CD14-positive monocyte (primary cell): ENCODE data around the gene SDK1. TPM values are rescaled to one million over a fixed set of nuclear protein-coding genes. Genes with fewer than 3 reads are reported as not detected.

Source experiments
- DNase-seq, 3 donors: peaks; one replicate each; pipeline ENCODE4 v3.0.0-alpha.2; 2011 to 2022
- H2AFZ ChIP-seq: 2 replicates; pipeline ENCODE4 v1.6.0; 2012; ENCODE audit warnings: mild to moderate bottlenecking, low read depth, low read length, inconsistent platforms; ENCODE audit not compliant: insufficient read depth, poor library complexity, severe bottlenecking
- H3K27ac ChIP-seq, 2 donors: 1 replicate in 1 of 2; 2 replicates in 1 of 2; pipeline ENCODE4 v1.5.1; 2012 to 2013; ENCODE audit warnings: low read length in 2 of 2, control low read depth in 1 of 2, inconsistent platforms in 1 of 2, low read depth in 1 of 2, mild to moderate bottlenecking in 1 of 2
- H3K27me3 ChIP-seq, 2 donors: one replicate each; pipeline versions ENCODE4 v1.6.0 to v1.6.1; 2011 to 2013; ENCODE audit warnings: low read length in 2 of 2; ENCODE audit not compliant: control insufficient read depth in 2 of 2, insufficient read depth in 2 of 2
- H3K36me3 ChIP-seq, 2 donors: replicated peaks in 1 of 2; 1 replicate in 1 of 2; 2 replicates in 1 of 2; pipeline versions ENCODE4 v1.5.1 to v1.6.1; 2012 to 2013; ENCODE audit warnings: low read length in 2 of 2, control low read depth in 1 of 2, inconsistent platforms in 1 of 2, mild to moderate bottlenecking in 1 of 2; ENCODE audit not compliant: insufficient read depth in 2 of 2, control insufficient read depth in 1 of 2
- H3K4me1 ChIP-seq, 2 donors: 1 replicate in 1 of 2; 2 replicates in 1 of 2; pipeline versions ENCODE4 v1.5.1 to v1.6.1; 2012 to 2013; ENCODE audit warnings: low read length in 2 of 2, control low read depth in 1 of 2, inconsistent platforms in 1 of 2, mild to moderate bottlenecking in 1 of 2, moderate library complexity in 1 of 2; ENCODE audit not compliant: insufficient read depth in 2 of 2, control insufficient read depth in 1 of 2
- H3K4me2 ChIP-seq: replicated peaks from 2 replicates; pipeline ENCODE3; 2012; ENCODE audit warnings: low read length, moderate library complexity, mild to moderate bottlenecking; ENCODE audit not compliant: poor library complexity, severe bottlenecking; ENCODE audit errors: extremely low read depth
- H3K4me3 ChIP-seq, 3 experiments: fragments of 200-600 bp in 1 of 3; sonication (generic) in 1 of 3; replicated peaks in 1 of 3; 1 replicate in 2 of 3; 2 replicates in 1 of 3; pipeline ENCODE4 v1.5.1; 2011 to 2013; ENCODE audit warnings: low read length in 3 of 3, mild to moderate bottlenecking in 3 of 3, control low read depth in 2 of 3, low read depth in 2 of 3, inconsistent platforms in 1 of 3, moderate library complexity in 1 of 3
- H3K79me2 ChIP-seq: 2 replicates; pipeline ENCODE4 v1.6.0; 2012; ENCODE audit warnings: mild to moderate bottlenecking, control low read depth, inconsistent platforms, low read length, moderate library complexity; ENCODE audit not compliant: insufficient read depth
- H3K9ac ChIP-seq: 2 replicates; pipeline ENCODE4 v1.6.0; 2017; ENCODE audit warnings: low read length, mild to moderate bottlenecking; ENCODE audit not compliant: insufficient read depth, poor library complexity, severe bottlenecking
- H3K9me3 ChIP-seq, 2 donors: replicated peaks in 1 of 2; 1 replicate in 1 of 2; 2 replicates in 1 of 2; pipeline versions ENCODE4 v1.5.1 to v1.6.1; 2012 to 2013; ENCODE audit warnings: low read length in 2 of 2, control low read depth in 1 of 2; ENCODE audit not compliant: control insufficient read depth in 1 of 2, insufficient read depth in 1 of 2
- H4K20me1 ChIP-seq: 2 replicates; pipeline ENCODE4 v1.6.0; 2012; ENCODE audit warnings: mild to moderate bottlenecking, low read length, control low read depth, moderate library complexity; ENCODE audit not compliant: insufficient read depth
- H3K27ac Mint-ChIP-seq, 7 donors: one replicate each; pipeline ENCODE4 v1.8.0; 2020; ENCODE audit warnings: mild to moderate bottlenecking in 7 of 7, mixed read lengths in 7 of 7, moderate library complexity in 6 of 7, inconsistent platforms in 2 of 7
- H3K27me3 Mint-ChIP-seq, 3 donors: one replicate each; pipeline ENCODE4 v1.8.0; 2021 to 2022; ENCODE audit warnings: low read depth in 3 of 3, mild to moderate bottlenecking in 3 of 3, mixed read lengths in 3 of 3, moderate library complexity in 3 of 3, inconsistent platforms in 1 of 3
- H3K36me3 Mint-ChIP-seq, 2 donors: one replicate each; pipeline ENCODE4 v1.8.0; 2020; ENCODE audit warnings: mixed read lengths in 2 of 2, inconsistent platforms in 1 of 2, mild to moderate bottlenecking in 1 of 2
- H3K4me1 Mint-ChIP-seq: one replicate; pipeline ENCODE4 v1.8.0; 2020; ENCODE audit warnings: mild to moderate bottlenecking, mixed read lengths
- H3K4me3 Mint-ChIP-seq, 2 donors: one replicate each; pipeline ENCODE4 v1.8.0; 2020; ENCODE audit warnings: mild to moderate bottlenecking in 2 of 2, mixed read lengths in 2 of 2, moderate library complexity in 1 of 2
- H3K9me3 Mint-ChIP-seq, 7 donors: one replicate each; pipeline ENCODE4 v1.8.0; 2020 to 2022; ENCODE audit warnings: mixed read lengths in 7 of 7, mild to moderate bottlenecking in 6 of 7, moderate library complexity in 6 of 7, inconsistent platforms in 2 of 7
- WGBS: methylation state at CpG from one replicate; pipeline ENCODE4 v1.1.5; 2013; ENCODE audit warnings: missing lambda C conversion rate; ENCODE audit not compliant: insufficient coverage; 5-methylcytosine and 5-hydroxymethylcytosine counted together
- intact Hi-C, 2 donors: fragments of 100-400 bp; cut with micrococcal nuclease; formaldehyde crosslinking; loops; one replicate each; pipeline versions ENCODE4 v1.15.0 to v1.15.1; 2023
- polyA minus RNA-seq: library from RNA; depleted of rRNA, polyadenylated mRNA; stranded (reverse); fragments of >200 nt; gene quantifications from 2 replicates; pipeline ENCODE4 v1.2.3, GENCODE V29; 2012
- polyA plus RNA-seq, 3 donors: library from polyadenylated mRNA; depleted of rRNA in 1 of 3; unstranded in 2 of 3; stranded (reverse) in 1 of 3; fragments of 300-500 nt in 2 of 3; fragments of >200 nt in 1 of 3; fragmentation: Illumina TruSeq in 2 of 3; gene quantifications; 1 replicate in 2 of 3; 2 replicates in 1 of 3; pipeline ENCODE4 v1.2.3, GENCODE V29; 2012 to 2021
- total RNA-seq, 12 experiments: library from RNA in 1 of 12; stranded (reverse) in 1 of 12; fragments of 120-200 nt in 1 of 12; gene quantifications; one replicate each; pipeline ENCODE4 v1.2.4 and lab custom pipeline; 2013 to 2026; ENCODE audit warnings: mixed read lengths in 6 of 12, inconsistent platforms in 1 of 12
- TF ChIP-seq, protein P1 (sequence below): fragments of 200-600 bp; IDR thresholded peaks from one replicate; pipeline ENCODE4 v1.8.0; 2022; ENCODE audit warnings: antibody characterized with exemption, mild to moderate bottlenecking

Gene SDK1, protein sequence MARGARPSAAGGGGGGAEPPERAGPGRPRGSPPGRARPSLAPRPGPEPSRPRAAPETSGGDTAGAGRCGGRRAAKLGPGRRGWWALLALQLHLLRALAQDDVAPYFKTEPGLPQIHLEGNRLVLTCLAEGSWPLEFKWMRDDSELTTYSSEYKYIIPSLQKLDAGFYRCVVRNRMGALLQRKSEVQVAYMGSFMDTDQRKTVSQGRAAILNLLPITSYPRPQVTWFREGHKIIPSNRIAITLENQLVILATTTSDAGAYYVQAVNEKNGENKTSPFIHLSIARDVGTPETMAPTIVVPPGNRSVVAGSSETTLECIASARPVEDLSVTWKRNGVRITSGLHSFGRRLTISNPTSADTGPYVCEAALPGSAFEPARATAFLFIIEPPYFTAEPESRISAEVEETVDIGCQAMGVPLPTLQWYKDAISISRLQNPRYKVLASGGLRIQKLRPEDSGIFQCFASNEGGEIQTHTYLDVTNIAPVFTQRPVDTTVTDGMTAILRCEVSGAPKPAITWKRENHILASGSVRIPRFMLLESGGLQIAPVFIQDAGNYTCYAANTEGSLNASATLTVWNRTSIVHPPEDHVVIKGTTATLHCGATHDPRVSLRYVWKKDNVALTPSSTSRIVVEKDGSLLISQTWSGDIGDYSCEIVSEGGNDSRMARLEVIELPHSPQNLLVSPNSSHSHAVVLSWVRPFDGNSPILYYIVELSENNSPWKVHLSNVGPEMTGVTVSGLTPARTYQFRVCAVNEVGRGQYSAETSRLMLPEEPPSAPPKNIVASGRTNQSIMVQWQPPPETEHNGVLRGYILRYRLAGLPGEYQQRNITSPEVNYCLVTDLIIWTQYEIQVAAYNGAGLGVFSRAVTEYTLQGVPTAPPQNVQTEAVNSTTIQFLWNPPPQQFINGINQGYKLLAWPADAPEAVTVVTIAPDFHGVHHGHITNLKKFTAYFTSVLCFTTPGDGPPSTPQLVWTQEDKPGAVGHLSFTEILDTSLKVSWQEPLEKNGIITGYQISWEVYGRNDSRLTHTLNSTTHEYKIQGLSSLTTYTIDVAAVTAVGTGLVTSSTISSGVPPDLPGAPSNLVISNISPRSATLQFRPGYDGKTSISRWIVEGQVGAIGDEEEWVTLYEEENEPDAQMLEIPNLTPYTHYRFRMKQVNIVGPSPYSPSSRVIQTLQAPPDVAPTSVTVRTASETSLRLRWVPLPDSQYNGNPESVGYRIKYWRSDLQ (N-terminal part only)
- 0.08 TPM for total RNA-seq (2013)
- polyA plus RNA-seq (under 1 TPM in 1 of 3 donors, not detected in 2; 0.01 TPM), polyA minus RNA-seq (not detected in 2 replicates), total RNA-seq (lab: John Stamatoyannopoulos, UW) (0 to 20.7 (median 0.17) reads per million in 11 experiments)

DNA sequence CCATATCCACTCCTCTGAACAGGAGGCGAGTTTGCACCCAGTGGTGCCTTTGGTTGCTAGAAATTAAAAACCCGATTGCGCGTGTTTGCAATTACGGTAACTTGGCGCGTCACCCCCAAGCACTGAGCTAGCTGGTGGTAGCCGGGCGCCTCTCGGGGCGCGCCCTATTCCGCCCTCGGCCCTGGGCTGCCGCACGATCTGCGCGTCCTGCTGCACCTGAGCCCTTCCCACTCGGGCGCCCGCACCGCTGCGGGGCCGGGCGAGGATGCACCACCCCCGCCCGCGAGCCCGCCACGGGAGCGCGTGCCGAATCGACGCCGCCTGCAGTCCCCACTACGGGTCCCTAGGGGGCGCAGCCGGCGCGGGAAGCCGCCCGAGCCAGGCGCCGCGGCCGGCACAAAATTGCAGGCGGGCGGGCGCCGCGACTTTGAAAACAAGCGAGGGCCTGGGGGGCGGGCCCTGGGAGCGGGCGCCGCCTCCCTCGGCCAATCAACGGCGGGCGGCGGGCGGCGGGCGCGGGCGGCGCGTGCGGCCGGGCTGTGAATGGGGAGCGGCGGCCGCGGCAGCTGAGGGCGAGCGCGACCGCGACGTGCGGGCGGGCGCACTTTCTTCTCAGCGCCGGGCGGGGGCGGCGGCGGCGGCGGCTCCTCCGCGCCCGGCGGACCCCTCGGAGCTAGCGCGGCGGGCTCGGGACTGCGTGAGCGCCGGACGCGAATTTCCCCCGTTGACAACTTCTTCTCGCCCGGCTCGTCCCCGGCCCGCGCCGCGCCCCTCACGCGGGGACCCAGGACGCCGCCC, at the start of gene SDK1:
TSS of gene SDK1 (plus strand) at position 602 of the 798 bp plus-strand sequence. CDS start 335 bp downstream, outside the sequence.
- peak within 1 kb of the TSS; percentile 27 for H3K9ac ChIP-seq
- H4K20me1 ChIP-seq, result no peaks in the 10 kb centered on the region
- peak within 1 kb of the TSS; percentile 76 to 88 for H3K4me3 Mint-ChIP-seq
- H3K9me3 ChIP-seq, result peaks cover 4 to 10% of the 10 kb centered on the region in 2 donors
- WGBS, result under 1% methylated on average over 119 of the region's 119 CpGs
- H3K4me1 ChIP-seq, result peaks cover 14 to 16% of the 10 kb centered on the region in 2 donors
- H3K9me3 Mint-ChIP-seq, result peaks cover 5 to 21% (median 11%) of the 10 kb centered on the region in 7 donors
- no peaks in the 10 kb centered on the region for H3K79me2 ChIP-seq
- peaks cover 11% of the 10 kb centered on the region for H3K4me1 Mint-ChIP-seq
- peaks cover 0 to 2% of the 10 kb centered on the region in 2 donors for H3K36me3 Mint-ChIP-seq
- H3K4me3 ChIP-seq, result peak within 1 kb of the TSS in 1 of 3 experiments; percentile 61
- H3K27ac ChIP-seq, result no peak within 1 kb of the TSS
- peak within 1 kb of the TSS; percentile 65 for H3K4me2 ChIP-seq
- H3K27ac Mint-ChIP-seq, result peak within 1 kb of the TSS in 2 of 7 donors; percentile 9 to 65
- DNase-seq, result peak; percentile 76 to 82 (median 80)
- H3K27me3 ChIP-seq, result peaks cover 44 to 53% of the 10 kb centered on the region in 2 donors
- no peaks in the 10 kb centered on the region for H3K36me3 ChIP-seq
- TF ChIP-seq, protein P1, sequence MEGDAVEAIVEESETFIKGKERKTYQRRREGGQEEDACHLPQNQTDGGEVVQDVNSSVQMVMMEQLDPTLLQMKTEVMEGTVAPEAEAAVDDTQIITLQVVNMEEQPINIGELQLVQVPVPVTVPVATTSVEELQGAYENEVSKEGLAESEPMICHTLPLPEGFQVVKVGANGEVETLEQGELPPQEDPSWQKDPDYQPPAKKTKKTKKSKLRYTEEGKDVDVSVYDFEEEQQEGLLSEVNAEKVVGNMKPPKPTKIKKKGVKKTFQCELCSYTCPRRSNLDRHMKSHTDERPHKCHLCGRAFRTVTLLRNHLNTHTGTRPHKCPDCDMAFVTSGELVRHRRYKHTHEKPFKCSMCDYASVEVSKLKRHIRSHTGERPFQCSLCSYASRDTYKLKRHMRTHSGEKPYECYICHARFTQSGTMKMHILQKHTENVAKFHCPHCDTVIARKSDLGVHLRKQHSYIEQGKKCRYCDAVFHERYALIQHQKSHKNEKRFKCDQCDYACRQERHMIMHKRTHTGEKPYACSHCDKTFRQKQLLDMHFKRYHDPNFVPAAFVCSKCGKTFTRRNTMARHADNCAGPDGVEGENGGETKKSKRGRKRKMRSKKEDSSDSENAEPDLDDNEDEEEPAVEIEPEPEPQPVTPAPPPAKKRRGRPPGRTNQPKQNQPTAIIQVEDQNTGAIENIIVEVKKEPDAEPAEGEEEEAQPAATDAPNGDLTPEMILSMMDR, result peak; percentile 88
- intact Hi-C loops, result no loop called here
- peak within 1 kb of the TSS; percentile 63 for H2AFZ ChIP-seq
- peaks cover 54 to 58% (median 56%) of the 10 kb centered on the region in 3 donors for H3K27me3 Mint-ChIP-seq
